OCI-LY1 (cell line): ENCODE measurements around the gene STX3.

ENCODE experiments used
- CTCF ChIP-seq: fragments of 200-600 bp; sonication (generic), shearing (Covaris generic); IDR thresholded peaks from 2 replicates; pipeline ENCODE4 v1.5.1; 2017; ENCODE audit warnings: mild to moderate bottlenecking, antibody characterized with exemption, low read length, moderate library complexity, mixed read lengths
- EZH2 ChIP-seq: fragments of 200-600 bp; sonication (generic), shearing (Covaris generic); IDR thresholded peaks from 2 replicates; pipeline ENCODE4 v1.8.0; 2017; ENCODE audit warnings: borderline replicate concordance, mixed run types, mild to moderate bottlenecking, antibody characterized with exemption, low read length, moderate library complexity, mixed read lengths

GRCh38 chr11:59815754-59816153 lies 60.6 kb downstream of the STX3 start:
- TF ChIP-seq EZH2 = no peak
- no peak for TF ChIP-seq CTCF
